GM10248 (cell line): ENCODE data around the gene BTG2.

ENCODE experiments used
- CTCF ChIA-PET: fragments of 300-600 bp; sonication (Branson Sonifier 250); formaldehyde crosslinking; extraction: SDS; loops from one replicate; lab custom pipeline; 2021; ENCODE audit warnings: antibody characterized with exemption; lab: Yijun Ruan, JAX
- POLR2A ChIA-PET: fragments of 350-650 bp; sonication (Branson Sonifier 250); formaldehyde crosslinking; extraction: SDS; loops from one replicate; lab custom pipeline; 2020; ENCODE audit warnings: antibody characterized with exemption; lab: Yijun Ruan, JAX
- DNase-seq: peaks from one replicate; pipeline ENCODE4 v3.0.0; 2012; ENCODE audit errors: extremely low spot score
- CTCF ChIP-seq: IDR thresholded peaks from 2 replicates; pipeline ENCODE4 v1.5.1; 2012; ENCODE audit warnings: mild to moderate bottlenecking, low read depth; ENCODE audit errors: extremely low read depth, missing control alignments, control extremely low read depth

BTG2 gene

GRCh38 chr1:203349166-203349565 lies 43.8 kb downstream of the BTG2 start:
- ChIA-PET POLR2A (no interaction called here), CTCF (interaction anchor here (17.9 to 25.7 kb wide), 3 partner anchors 7 to 83 kb away, joined by 292 to 690 read pairs (median 292); partner anchors contain the start of gene FMOD)
- DNase-seq, result no peak
- no peak for TF ChIP-seq CTCF

- ChIA-PET CTCF (interaction anchor here (0.9 to 25.7 kb wide), 4 partner anchors 9 to 137 kb away, joined by 3 to 690 read pairs (median 148); no protein-coding TSS in a partner anchor), POLR2A (no interaction called here)
- TF ChIP-seq CTCF, result no peak
- DNase-seq, result no peak
Measured at GRCh38 chr1:203349773-203350524, 44.6 kb downstream of the BTG2 start.

GRCh38 chr1:203351037-203351625 lies 45.8 kb downstream of the BTG2 start, which contains the start of gene FMOD:
Gene FMOD (minus strand): TSS chr1:203351122. CDS start chr1:203348270, 2,852 bp downstream.
- ChIA-PET POLR2A (no interaction called here), CTCF (interaction anchor here (1.1 to 25.7 kb wide), 5 partner anchors 11 to 137 kb away, joined by 3 to 690 read pairs (median 6); no protein-coding TSS in a partner anchor)
- TF ChIP-seq CTCF, result peak; percentile 27
- peak; percentile 41 for DNase-seq

GRCh38 chr1:203353486-203353885 lies 48.2 kb downstream of the BTG2 start:
- CTCF ChIA-PET, result interaction anchor here (1.3 to 25.7 kb wide), 4 partner anchors 9 to 151 kb away, joined by 4 to 690 read pairs (median 149); no protein-coding TSS in a partner anchor
- DNase-seq, result no peak
- TF ChIP-seq CTCF, result no peak
- POLR2A ChIA-PET, result no interaction called here

- DNase-seq, result no peak
- ChIA-PET CTCF (interaction anchor here (4.9 to 25.7 kb wide), 3 partner anchors 14 to 134 kb away, joined by 18 to 690 read pairs (median 292); no protein-coding TSS in a partner anchor), POLR2A (no interaction called here)
- TF ChIP-seq CTCF, result no peak
Measured at GRCh38 chr1:203354246-203354645, 48.9 kb downstream of the BTG2 start.

GRCh38 chr1:203359010-203359571 lies 53.8 kb downstream of the BTG2 start:
- DNase-seq, result no peak
- ChIA-PET CTCF (interaction anchor here (1.0 to 22.0 kb wide), 4 partner anchors 18 to 129 kb away, joined by 4 to 292 read pairs (median 12); no protein-coding TSS in a partner anchor), POLR2A (no interaction called here)
- TF ChIP-seq CTCF, result no peak
